Skeletal muscle tissue (tissue), 4 donors: Measurements from ENCODE around the gene XIRP2. TPM values are rescaled to one million over a fixed set of nuclear protein-coding genes. Genes with fewer than 3 reads are reported as not detected.
"Not testable (repeated sequence)": the region's sequence is repeated elsewhere in the genome, so short reads cannot be mapped to it uniquely, and the experiment has no call there.

Source experiments
- H3K27ac ChIP-seq: one replicate; pipeline ENCODE4 v1.7.0; 2013; ENCODE audit warnings: mild to moderate bottlenecking, low read depth, low read length, inconsistent platforms
- H3K27me3 ChIP-seq, 3 donors: one replicate each; pipeline ENCODE4 v1.7.0; 2013; ENCODE audit warnings: low read length in 3 of 3; ENCODE audit not compliant: control insufficient read depth in 3 of 3, insufficient read depth in 3 of 3
- H3K36me3 ChIP-seq, 3 donors: one replicate each; pipeline ENCODE4 v1.7.0; 2013; ENCODE audit warnings: low read length in 3 of 3; ENCODE audit not compliant: control insufficient read depth in 3 of 3, insufficient read depth in 3 of 3
- H3K4me1 ChIP-seq, 3 donors: one replicate each; pipeline ENCODE4 v1.7.0; 2013; ENCODE audit warnings: low read length in 3 of 3, mild to moderate bottlenecking in 3 of 3; ENCODE audit not compliant: control insufficient read depth in 3 of 3, insufficient read depth in 3 of 3
- H3K4me3 ChIP-seq, 3 donors: one replicate each; pipeline ENCODE4 v1.7.0; 2013; ENCODE audit warnings: low read length in 3 of 3
- H3K9ac ChIP-seq, 3 donors: one replicate each; pipeline ENCODE4 v1.7.0; 2013; ENCODE audit warnings: low read length in 3 of 3, mild to moderate bottlenecking in 3 of 3, moderate library complexity in 2 of 3, low read depth in 1 of 3
- H3K9me3 ChIP-seq, 3 donors: one replicate each; pipeline ENCODE4 v1.7.0; 2013; ENCODE audit warnings: low read length in 3 of 3; ENCODE audit not compliant: control insufficient read depth in 3 of 3
- total RNA-seq: library from RNA; depleted of rRNA; stranded (reverse); fragments of >200 nt; gene quantifications from one replicate; pipeline ENCODE4 v1.2.3, GENCODE V29; 2014
- donor health status: Osteomylitis.

The XIRP2 gene
- total RNA-seq, 1 donor from 2014 or later: 38.6 TPM

- Histone ChIP-seq H3K4me3 (no peak overlapping the region), H3K27ac (no peak overlapping the region), H3K36me3 (no peaks in the 10 kb centered on the region), H3K9me3 (no peaks in the 10 kb centered on the region), H3K9ac (no peak overlapping the region), H3K4me1 (no peaks in the 10 kb centered on the region), H3K27me3 (no peaks in the 10 kb centered on the region)
Observed at GRCh38 chr2:167069855-167070254, 181.6 kb downstream of the XIRP2 start.

GRCh38 chr2:167075708-167076107, 187.4 kb downstream of the XIRP2 start:
- not testable (repeated sequence) for H3K27ac ChIP-seq, H3K36me3 ChIP-seq, H3K4me1 ChIP-seq, H3K4me3 ChIP-seq, H3K27me3 ChIP-seq, H3K9ac ChIP-seq, H3K9me3 ChIP-seq

- H3K4me1 ChIP-seq, H3K9ac ChIP-seq: not testable (repeated sequence)
Observed at GRCh38 chr2:167098931-167099330, 210.7 kb downstream of the XIRP2 start.

GRCh38 chr2:167100506-167100905, 212.2 kb downstream of the XIRP2 start:
- Histone ChIP-seq H3K4me1 (no peaks in the 10 kb centered on the region), H3K9me3 (no peaks in the 10 kb centered on the region), H3K27ac (no peak overlapping the region), H3K36me3 (no peaks in the 10 kb centered on the region), H3K9ac (no peak overlapping the region), H3K27me3 (no peaks in the 10 kb centered on the region), H3K4me3 (no peak overlapping the region)

More at GRCh38 chr2:167098931-167099330, 210.7 kb downstream of the XIRP2 start:
- H3K4me3 ChIP-seq, H3K27ac ChIP-seq, H3K9me3 ChIP-seq, H3K36me3 ChIP-seq, H3K27me3 ChIP-seq: not testable (repeated sequence)

- Histone ChIP-seq H3K9me3 (peaks cover 0 to 3% (median 0%) of the 10 kb centered on the region in 3 donors), H3K4me1 (no peaks in the 10 kb centered on the region), H3K9ac (no peak overlapping the region), H3K36me3 (no peaks in the 10 kb centered on the region), H3K27me3 (no peaks in the 10 kb centered on the region), H3K4me3 (no peak overlapping the region), H3K27ac (no peak overlapping the region)
Observed at GRCh38 chr2:167103028-167103756, 214.9 kb downstream of the XIRP2 start.

- no peaks in the 10 kb centered on the region for H3K27me3 ChIP-seq
Observed at GRCh38 chr2:167103757-167104133, 215.5 kb downstream of the XIRP2 start.

GRCh38 chr2:167104691-167105090, 216.4 kb downstream of the XIRP2 start:
- H3K9ac ChIP-seq: no peak overlapping the region
- H3K36me3 ChIP-seq: no peaks in the 10 kb centered on the region
- peaks cover 0 to 3% (median 2%) of the 10 kb centered on the region in 3 donors for H3K9me3 ChIP-seq
- no peak overlapping the region for H3K27ac ChIP-seq
- no peak overlapping the region for H3K4me3 ChIP-seq
- H3K27me3 ChIP-seq: no peaks in the 10 kb centered on the region
- H3K4me1 ChIP-seq: no peaks in the 10 kb centered on the region

More at GRCh38 chr2:167103757-167104133, 215.5 kb downstream of the XIRP2 start:
- peaks cover 0 to 3% (median 0%) of the 10 kb centered on the region in 3 donors for H3K9me3 ChIP-seq
- H3K4me3 ChIP-seq: no peak overlapping the region
- no peak overlapping the region for H3K27ac ChIP-seq
- H3K9ac ChIP-seq: no peak overlapping the region
- H3K4me1 ChIP-seq: no peaks in the 10 kb centered on the region
- H3K36me3 ChIP-seq: no peaks in the 10 kb centered on the region

- not testable (repeated sequence) for H3K9me3 ChIP-seq, H3K27ac ChIP-seq, H3K36me3 ChIP-seq, H3K4me3 ChIP-seq, H3K27me3 ChIP-seq, H3K4me1 ChIP-seq, H3K9ac ChIP-seq
Observed at GRCh38 chr2:167109682-167110081, 221.4 kb downstream of the XIRP2 start.

GRCh38 chr2:167110345-167110744, 222.1 kb downstream of the XIRP2 start:
- Histone ChIP-seq H3K9me3 (peaks cover 0 to 3% (median 2%) of the 10 kb centered on the region in 3 donors), H3K4me1 (no peaks in the 10 kb centered on the region), H3K27me3 (no peaks in the 10 kb centered on the region), H3K4me3 (no peak overlapping the region), H3K36me3 (no peaks in the 10 kb centered on the region), H3K9ac (no peak overlapping the region), H3K27ac (no peak overlapping the region)

GRCh38 chr2:167114018-167114417, 225.7 kb downstream of the XIRP2 start:
- Histone ChIP-seq H3K27ac (no peak overlapping the region), H3K27me3 (no peaks in the 10 kb centered on the region), H3K4me3 (no peak overlapping the region), H3K9me3 (no peaks in the 10 kb centered on the region), H3K9ac (no peak overlapping the region), H3K4me1 (no peaks in the 10 kb centered on the region), H3K36me3 (no peaks in the 10 kb centered on the region)
